COR-L47 (cell line): Measurements from ENCODE around the gene CCDC7.
"Not testable (repeated sequence)": the region's sequence is repeated elsewhere in the genome, so short reads cannot be mapped to it uniquely, and the experiment has no call there.

Experiments used
- DNase-seq: peaks from one replicate; lab custom pipeline; 2025; lab: John Stamatoyannopoulos, UW

The CCDC7 gene

GRCh38 chr10:32454148-32454547, 8.2 kb downstream of the CCDC7 start:
- no peak for DNase-seq

GRCh38 chr10:32459051-32459698, 13.2 kb downstream of the CCDC7 start:
- DNase-seq, result no peak

- no peak for DNase-seq
Measured at GRCh38 chr10:32461203-32461602, 15.3 kb downstream of the CCDC7 start.

- no peak for DNase-seq
Measured at GRCh38 chr10:32471232-32471631, 25.3 kb downstream of the CCDC7 start.

- DNase-seq, result no peak
Measured at GRCh38 chr10:32477499-32477898, 31.6 kb downstream of the CCDC7 start.

- no peak for DNase-seq
Measured at GRCh38 chr10:32481606-32482005, 35.7 kb downstream of the CCDC7 start.

GRCh38 chr10:32483019-32483502, 37.1 kb downstream of the CCDC7 start:
- DNase-seq, result not testable (repeated sequence)

- DNase-seq, result not testable (repeated sequence)
Measured at GRCh38 chr10:32488038-32488437, 42.1 kb downstream of the CCDC7 start.

- no peak for DNase-seq
Measured at GRCh38 chr10:32489158-32489557, 43.2 kb downstream of the CCDC7 start.

- no peak for DNase-seq
Measured at GRCh38 chr10:32489901-32490300, 44.0 kb downstream of the CCDC7 start.

- not testable (repeated sequence) for DNase-seq
Measured at GRCh38 chr10:32494562-32494961, 48.6 kb downstream of the CCDC7 start.

GRCh38 chr10:32500136-32500535, 54.2 kb downstream of the CCDC7 start:
- DNase-seq, result not testable (repeated sequence)

GRCh38 chr10:32501906-32502305, 56.0 kb downstream of the CCDC7 start:
- no peak for DNase-seq

GRCh38 chr10:32505762-32506420, 60.0 kb downstream of the CCDC7 start:
- not testable (repeated sequence) for DNase-seq

GRCh38 chr10:32511599-32511998, 65.7 kb downstream of the CCDC7 start:
- no peak for DNase-seq

GRCh38 chr10:32516567-32517495, 70.9 kb downstream of the CCDC7 start:
- no peak for DNase-seq

- no peak for DNase-seq
Measured at GRCh38 chr10:32530231-32530630, 84.3 kb downstream of the CCDC7 start.

- no peak for DNase-seq
Measured at GRCh38 chr10:32538256-32538655, 92.3 kb downstream of the CCDC7 start.

- no peak for DNase-seq
Measured at GRCh38 chr10:32540691-32541470, 94.9 kb downstream of the CCDC7 start.

- DNase-seq, result no peak
Measured at GRCh38 chr10:32548208-32548607, 102.3 kb downstream of the CCDC7 start.

GRCh38 chr10:32556783-32557395, 110.9 kb downstream of the CCDC7 start:
- no peak for DNase-seq
